Measurements from ENCODE around the gene COA6.
"Not testable (repeated sequence)": the region's sequence is repeated elsewhere in the genome, so short reads cannot be mapped to it uniquely, and the experiment has no call there.

The COA6 gene

GRCh38 chr1:234340528-234340927, 32.7 kb upstream of the COA6 start:
- no peaks in the 10 kb centered on the region for H3K27me3 ChIP-seq
- no peaks in the 10 kb centered on the region for H3K36me3 ChIP-seq
- no peaks in the 10 kb centered on the region for H3K4me1 ChIP-seq
- no peaks in the 10 kb centered on the region for H4K20me1 ChIP-seq
- no peak overlapping the region for H3K9ac ChIP-seq
- TF ChIP-seq Cebpa-rat (IDR thresholded peaks at IDR 0.05): no peak
- H3K9me3 ChIP-seq: peaks cover 25% of the 10 kb centered on the region
- H3K4me3 ChIP-seq: no peak overlapping the region
- no peak overlapping the region for H3K27ac ChIP-seq
- H3K4me2 ChIP-seq: no peak overlapping the region

GRCh38 chr1:234342774-234343173, 30.5 kb upstream of the COA6 start:
- no peak overlapping the region for H3K4me3 ChIP-seq
- no peaks in the 10 kb centered on the region for H4K20me1 ChIP-seq
- peaks cover 11% of the 10 kb centered on the region for H3K9me3 ChIP-seq
- no peaks in the 10 kb centered on the region for H3K27me3 ChIP-seq
- TF ChIP-seq Cebpa-rat (IDR thresholded peaks at IDR 0.05): no peak
- H3K4me2 ChIP-seq: no peak overlapping the region
- no peak overlapping the region for H3K9ac ChIP-seq
- no peaks in the 10 kb centered on the region for H3K36me3 ChIP-seq
- no peaks in the 10 kb centered on the region for H3K4me1 ChIP-seq
- no peak overlapping the region for H3K27ac ChIP-seq

GRCh38 chr1:234345237-234345636, 28.0 kb upstream of the COA6 start:
- TF ChIP-seq Cebpa-rat (IDR thresholded peaks at IDR 0.05): no peak
- Histone ChIP-seq H3K27me3 (no peaks in the 10 kb centered on the region), H3K4me1 (no peaks in the 10 kb centered on the region), H3K36me3 (no peaks in the 10 kb centered on the region), H3K9ac (no peak overlapping the region), H3K9me3 (no peaks in the 10 kb centered on the region), H3K27ac (no peak overlapping the region), H3K4me2 (no peak overlapping the region), H4K20me1 (no peaks in the 10 kb centered on the region), H3K4me3 (no peak overlapping the region)

- no peaks in the 10 kb centered on the region for H4K20me1 ChIP-seq
- no peak overlapping the region for H3K27ac ChIP-seq
- H3K4me3 ChIP-seq: no peak overlapping the region
- no peak overlapping the region for H3K9ac ChIP-seq
- no peak for TF ChIP-seq Cebpa-rat (IDR thresholded peaks at IDR 0.05)
- no peaks in the 10 kb centered on the region for H3K27me3 ChIP-seq
- no peaks in the 10 kb centered on the region for H3K4me1 ChIP-seq
- no peaks in the 10 kb centered on the region for H3K36me3 ChIP-seq
- H3K4me2 ChIP-seq: no peak overlapping the region
- H3K9me3 ChIP-seq: no peaks in the 10 kb centered on the region
These were observed 24.3 kb upstream of the COA6 start for GRCh38 chr1:234348964-234349363.

GRCh38 chr1:234355782-234356510, 17.3 kb upstream of the COA6 start:
- no peaks in the 10 kb centered on the region for H4K20me1 ChIP-seq
- H3K9me3 ChIP-seq: no peaks in the 10 kb centered on the region
- no peak overlapping the region for H3K27ac ChIP-seq
- no peak overlapping the region for H3K4me2 ChIP-seq
- no peak for TF ChIP-seq Cebpa-rat (IDR thresholded peaks at IDR 0.05)
- H3K9ac ChIP-seq: no peak overlapping the region
- H3K4me3 ChIP-seq: no peak overlapping the region
- no peaks in the 10 kb centered on the region for H3K36me3 ChIP-seq
- no peaks in the 10 kb centered on the region for H3K4me1 ChIP-seq
- H3K27me3 ChIP-seq: no peaks in the 10 kb centered on the region

- not testable (repeated sequence) for H3K4me3 ChIP-seq, H3K4me2 ChIP-seq, H3K27ac ChIP-seq, H4K20me1 ChIP-seq, H3K27me3 ChIP-seq, H3K9me3 ChIP-seq, H3K9ac ChIP-seq, H3K36me3 ChIP-seq, H3K4me1 ChIP-seq
These were observed 16.5 kb upstream of the COA6 start for GRCh38 chr1:234356615-234357269.

GRCh38 chr1:234357831-234358230, 15.4 kb upstream of the COA6 start:
- H3K4me1 ChIP-seq: no peaks in the 10 kb centered on the region
- no peaks in the 10 kb centered on the region for H3K9me3 ChIP-seq
- no peaks in the 10 kb centered on the region for H3K27me3 ChIP-seq
- TF ChIP-seq Cebpa-rat (IDR thresholded peaks at IDR 0.05): no peak
- no peaks in the 10 kb centered on the region for H3K36me3 ChIP-seq
- no peak overlapping the region for H3K4me2 ChIP-seq
- no peak overlapping the region for H3K4me3 ChIP-seq
- H3K27ac ChIP-seq: no peak overlapping the region
- H3K9ac ChIP-seq: no peak overlapping the region
- H4K20me1 ChIP-seq: no peaks in the 10 kb centered on the region

GRCh38 chr1:234361102-234361603, 12.1 kb upstream of the COA6 start:
- no peaks in the 10 kb centered on the region for H3K4me1 ChIP-seq
- H4K20me1 ChIP-seq: no peaks in the 10 kb centered on the region
- H3K36me3 ChIP-seq: no peaks in the 10 kb centered on the region
- H3K4me2 ChIP-seq: no peak overlapping the region
- no peak for TF ChIP-seq Cebpa-rat (IDR thresholded peaks at IDR 0.05)
- no peak overlapping the region for H3K9ac ChIP-seq
- no peak overlapping the region for H3K4me3 ChIP-seq
- no peaks in the 10 kb centered on the region for H3K27me3 ChIP-seq
- H3K9me3 ChIP-seq: no peaks in the 10 kb centered on the region
- H3K27ac ChIP-seq: no peak overlapping the region

- Histone ChIP-seq H3K9ac (no peak overlapping the region), H3K4me3 (no peak overlapping the region), H3K36me3 (no peaks in the 10 kb centered on the region), H4K20me1 (no peaks in the 10 kb centered on the region), H3K9me3 (no peaks in the 10 kb centered on the region), H3K4me1 (no peaks in the 10 kb centered on the region), H3K27me3 (no peaks in the 10 kb centered on the region), H3K4me2 (no peak overlapping the region), H3K27ac (no peak overlapping the region)
- TF ChIP-seq Cebpa-rat (IDR thresholded peaks at IDR 0.05): no peak
These were observed 10.7 kb upstream of the COA6 start for GRCh38 chr1:234362558-234362957.

GRCh38 chr1:234368320-234369032, 4.8 kb upstream of the COA6 start:
- Histone ChIP-seq H4K20me1 (no peaks in the 10 kb centered on the region), H3K4me2 (no peak overlapping the region), H3K4me1 (peaks cover 7% of the 10 kb centered on the region), H3K36me3 (no peaks in the 10 kb centered on the region), H3K4me3 (no peak overlapping the region), H3K9ac (no peak overlapping the region), H3K9me3 (no peaks in the 10 kb centered on the region), H3K27me3 (no peaks in the 10 kb centered on the region), H3K27ac (no peak overlapping the region)
- TF ChIP-seq Cebpa-rat (IDR thresholded peaks at IDR 0.05): no peak

Measured in BLaER1 (cell line).